ENCODE results near the gene SNCB.

DNA sequence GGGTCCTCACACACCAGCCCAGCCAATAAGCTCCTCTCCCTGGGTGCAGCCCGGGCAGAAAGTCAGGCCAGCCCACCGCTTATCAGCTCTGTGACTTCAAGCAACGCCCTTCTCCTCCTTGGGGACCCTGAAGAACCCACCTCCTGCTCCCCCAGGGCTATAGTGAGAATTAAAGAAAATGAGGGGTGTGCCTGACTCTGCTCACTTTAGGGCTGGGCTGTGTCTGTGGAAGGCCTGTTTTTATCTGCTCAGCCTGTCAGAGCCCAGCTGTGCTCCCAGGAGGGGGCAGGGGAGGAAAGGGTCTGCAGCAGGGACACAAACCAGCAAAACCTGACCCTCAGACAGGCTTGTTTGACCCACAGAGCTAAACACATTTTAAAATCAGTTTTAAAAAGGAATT is 24.3 kb downstream of the SNCB start:
- TF ChIP-seq RFX5 (IDR thresholded peaks at IDR 0.05; ENCODE audit: low read depth, low read length) (no peak), POLR2A (IDR thresholded peaks at IDR 0.05; ENCODE audit: low read depth, low read length) (no peak), MAZ (IDR thresholded peaks at IDR 0.05; ENCODE audit: borderline replicate concordance, low read depth, low read length) (no peak), SMC3 (IDR thresholded peaks at IDR 0.05; ENCODE audit: low read depth, low read length) (no peak), FOS (IDR thresholded peaks at IDR 0.05; ENCODE audit: low read depth, low read length) (no peak), USF2 (IDR thresholded peaks at IDR 0.05; ENCODE audit: low read depth, low read length) (no peak), RAD21 (IDR thresholded peaks at IDR 0.05; ENCODE audit: low read length) (no peak), BHLHE40 (IDR thresholded peaks at IDR 0.05; ENCODE audit: low read depth, low read length) (no peak), MAFK (IDR thresholded peaks at IDR 0.05; ENCODE audit: low read depth, low read length) (no peak)
- TF ChIP-seq, protein P1, sequence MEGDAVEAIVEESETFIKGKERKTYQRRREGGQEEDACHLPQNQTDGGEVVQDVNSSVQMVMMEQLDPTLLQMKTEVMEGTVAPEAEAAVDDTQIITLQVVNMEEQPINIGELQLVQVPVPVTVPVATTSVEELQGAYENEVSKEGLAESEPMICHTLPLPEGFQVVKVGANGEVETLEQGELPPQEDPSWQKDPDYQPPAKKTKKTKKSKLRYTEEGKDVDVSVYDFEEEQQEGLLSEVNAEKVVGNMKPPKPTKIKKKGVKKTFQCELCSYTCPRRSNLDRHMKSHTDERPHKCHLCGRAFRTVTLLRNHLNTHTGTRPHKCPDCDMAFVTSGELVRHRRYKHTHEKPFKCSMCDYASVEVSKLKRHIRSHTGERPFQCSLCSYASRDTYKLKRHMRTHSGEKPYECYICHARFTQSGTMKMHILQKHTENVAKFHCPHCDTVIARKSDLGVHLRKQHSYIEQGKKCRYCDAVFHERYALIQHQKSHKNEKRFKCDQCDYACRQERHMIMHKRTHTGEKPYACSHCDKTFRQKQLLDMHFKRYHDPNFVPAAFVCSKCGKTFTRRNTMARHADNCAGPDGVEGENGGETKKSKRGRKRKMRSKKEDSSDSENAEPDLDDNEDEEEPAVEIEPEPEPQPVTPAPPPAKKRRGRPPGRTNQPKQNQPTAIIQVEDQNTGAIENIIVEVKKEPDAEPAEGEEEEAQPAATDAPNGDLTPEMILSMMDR (conservative IDR thresholded peaks at IDR 0.05; ENCODE audit: low read depth, low read length), result no peak
- TF ChIP-seq, protein P2, sequence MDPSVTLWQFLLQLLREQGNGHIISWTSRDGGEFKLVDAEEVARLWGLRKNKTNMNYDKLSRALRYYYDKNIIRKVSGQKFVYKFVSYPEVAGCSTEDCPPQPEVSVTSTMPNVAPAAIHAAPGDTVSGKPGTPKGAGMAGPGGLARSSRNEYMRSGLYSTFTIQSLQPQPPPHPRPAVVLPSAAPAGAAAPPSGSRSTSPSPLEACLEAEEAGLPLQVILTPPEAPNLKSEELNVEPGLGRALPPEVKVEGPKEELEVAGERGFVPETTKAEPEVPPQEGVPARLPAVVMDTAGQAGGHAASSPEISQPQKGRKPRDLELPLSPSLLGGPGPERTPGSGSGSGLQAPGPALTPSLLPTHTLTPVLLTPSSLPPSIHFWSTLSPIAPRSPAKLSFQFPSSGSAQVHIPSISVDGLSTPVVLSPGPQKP (IDR thresholded peaks at IDR 0.05; ENCODE audit: borderline replicate concordance, low read depth, low read length), result no peak

All from IMR-90 (cell line).